Hepatocyte (in vitro differentiated cells): ENCODE results near the gene OR51T1.

ENCODE experiments used
- EZH2 ChIP-seq: fragments of 200-600 bp; sonication (generic); IDR thresholded peaks from 2 replicates; pipeline ENCODE4 v1.6.1; 2016; ENCODE audit warnings: antibody characterized with exemption, mild to moderate bottlenecking, borderline replicate concordance
- EZH2phosphoT487 ChIP-seq: fragments of 200-600 bp; sonication (generic); IDR thresholded peaks from one replicate; pipeline ENCODE4 v1.6.1; 2018; ENCODE audit warnings: antibody characterized with exemption, mild to moderate bottlenecking, low read depth, moderate library complexity; ENCODE audit not compliant: unreplicated experiment, severe bottlenecking
- TF ChIP-seq, protein P1 (sequence below): fragments of 200-600 bp; sonication (generic); IDR thresholded peaks from 2 replicates; pipeline ENCODE4 v1.5.1; 2016; ENCODE audit warnings: antibody characterized with exemption, mild to moderate bottlenecking; ENCODE audit not compliant: poor library complexity

DNA sequence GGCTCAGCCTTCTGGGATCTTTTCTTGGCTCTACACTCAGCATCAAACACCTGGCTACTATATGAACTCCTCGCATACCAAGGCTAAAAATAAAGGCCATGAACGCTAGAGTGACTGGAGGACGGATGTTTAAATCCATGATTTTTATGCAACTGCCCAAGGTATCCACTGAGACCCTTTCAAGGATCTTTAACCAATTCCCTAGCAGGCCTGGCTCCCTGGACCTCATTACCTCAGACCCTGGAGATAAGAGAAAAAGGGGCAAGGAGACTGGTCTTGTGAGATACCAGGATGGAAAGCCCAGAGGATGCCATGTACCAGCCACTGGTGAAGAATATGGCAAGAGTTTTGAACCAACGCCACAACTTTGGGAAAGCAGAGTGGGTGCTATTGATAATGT lies 37.5 kb downstream of the OR51T1 start, which contains the start of gene OR51G2:
- TF ChIP-seq, protein P1, sequence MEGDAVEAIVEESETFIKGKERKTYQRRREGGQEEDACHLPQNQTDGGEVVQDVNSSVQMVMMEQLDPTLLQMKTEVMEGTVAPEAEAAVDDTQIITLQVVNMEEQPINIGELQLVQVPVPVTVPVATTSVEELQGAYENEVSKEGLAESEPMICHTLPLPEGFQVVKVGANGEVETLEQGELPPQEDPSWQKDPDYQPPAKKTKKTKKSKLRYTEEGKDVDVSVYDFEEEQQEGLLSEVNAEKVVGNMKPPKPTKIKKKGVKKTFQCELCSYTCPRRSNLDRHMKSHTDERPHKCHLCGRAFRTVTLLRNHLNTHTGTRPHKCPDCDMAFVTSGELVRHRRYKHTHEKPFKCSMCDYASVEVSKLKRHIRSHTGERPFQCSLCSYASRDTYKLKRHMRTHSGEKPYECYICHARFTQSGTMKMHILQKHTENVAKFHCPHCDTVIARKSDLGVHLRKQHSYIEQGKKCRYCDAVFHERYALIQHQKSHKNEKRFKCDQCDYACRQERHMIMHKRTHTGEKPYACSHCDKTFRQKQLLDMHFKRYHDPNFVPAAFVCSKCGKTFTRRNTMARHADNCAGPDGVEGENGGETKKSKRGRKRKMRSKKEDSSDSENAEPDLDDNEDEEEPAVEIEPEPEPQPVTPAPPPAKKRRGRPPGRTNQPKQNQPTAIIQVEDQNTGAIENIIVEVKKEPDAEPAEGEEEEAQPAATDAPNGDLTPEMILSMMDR: no peak
- TF ChIP-seq EZH2: no peak
- TF ChIP-seq EZH2phosphoT487: no peak
